ENCODE results near the gene LTV1.
"Not testable (repeated sequence)": the region's sequence is repeated elsewhere in the genome, so short reads cannot be mapped to it uniquely, and the experiment has no call there.

Gene LTV1

GRCh38 chr6:143844006-143844405 lies 868 bp downstream of the LTV1 start:
- no peak for DNase-seq

DNA sequence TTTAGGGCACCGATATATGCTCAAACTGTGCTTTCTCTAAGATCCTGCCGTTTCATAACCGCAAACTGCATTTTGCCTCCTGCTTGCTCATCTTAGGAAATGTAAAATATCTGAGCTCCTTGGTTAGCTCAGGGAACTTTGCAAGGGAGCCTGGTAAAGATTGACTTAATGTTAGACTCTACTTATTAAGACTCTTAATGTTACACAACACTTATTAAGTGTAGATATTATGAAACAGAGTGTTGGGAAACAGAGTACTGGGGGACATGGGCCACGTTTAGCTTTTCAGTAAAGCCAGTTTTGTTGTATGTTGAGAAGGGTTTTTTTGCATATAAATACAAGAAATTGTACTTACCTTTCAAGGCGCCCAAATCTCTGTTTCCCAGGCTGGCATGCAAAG lies 1.9 kb downstream of the LTV1 start:
- DNase-seq: no peak

DNA sequence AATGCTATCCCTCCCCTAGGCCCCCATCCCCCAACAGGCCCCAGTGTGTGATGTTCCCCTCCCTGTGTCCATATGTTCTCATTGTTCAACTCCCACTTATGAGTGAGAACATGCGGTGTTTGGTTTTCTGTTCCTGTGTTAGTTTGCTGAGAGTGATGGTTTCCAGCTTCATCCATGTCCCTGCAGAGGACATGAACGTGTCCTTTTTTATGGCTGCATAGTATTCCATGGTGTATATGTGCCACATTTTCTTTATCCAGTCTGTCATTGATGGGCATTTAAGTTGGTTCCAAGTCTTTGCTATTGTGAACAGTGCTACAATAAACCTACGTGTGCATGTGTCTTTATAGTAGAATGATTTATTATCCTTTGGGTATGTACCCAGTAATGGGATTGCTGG lies 8.6 kb downstream of the LTV1 start:
- DNase-seq: not testable (repeated sequence)

DNA sequence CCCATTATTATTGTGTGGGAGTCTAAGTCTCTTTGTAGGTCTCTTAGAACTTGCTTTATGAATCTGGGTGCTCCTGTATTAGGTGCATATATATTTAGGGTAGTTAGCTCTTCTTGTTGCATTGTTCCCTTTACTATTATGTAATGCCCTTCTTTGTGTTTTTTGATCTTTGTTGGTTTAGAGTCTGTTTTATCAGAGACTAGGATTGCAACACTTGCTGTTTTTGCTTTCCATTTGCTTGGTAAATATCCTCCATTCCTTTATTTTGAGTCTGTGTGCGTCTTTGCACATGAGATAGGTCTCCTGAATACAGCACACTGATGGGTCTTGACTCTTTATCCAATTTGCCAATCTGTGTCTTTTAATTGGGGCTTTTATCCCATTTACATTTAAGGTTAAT lies 11.9 kb downstream of the LTV1 start:
- not testable (repeated sequence) for DNase-seq

GRCh38 chr6:143856762-143857161 lies 13.6 kb downstream of the LTV1 start:
- DNase-seq: not testable (repeated sequence)

DNA sequence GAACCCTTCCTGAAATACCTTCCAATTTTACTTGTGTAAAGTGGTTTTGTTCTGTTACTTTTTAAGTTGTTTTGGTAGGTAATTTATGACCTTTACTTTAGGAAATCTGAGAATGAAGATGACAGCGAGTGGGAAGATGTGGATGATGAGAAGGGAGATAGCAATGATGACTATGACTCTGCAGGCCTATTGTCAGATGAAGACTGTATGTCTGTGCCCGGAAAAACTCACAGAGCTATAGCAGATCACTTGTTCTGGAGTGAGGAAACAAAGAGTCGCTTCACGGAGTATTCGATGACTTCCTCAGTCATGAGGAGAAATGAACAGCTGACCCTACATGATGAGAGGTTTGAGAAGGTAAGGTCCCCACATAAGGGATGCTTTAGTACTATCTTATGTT lies 14.5 kb downstream of the LTV1 start:
- DNase-seq: no peak

GRCh38 chr6:143859891-143860660 lies 16.9 kb downstream of the LTV1 start:
- DNase-seq: no peak

DNA sequence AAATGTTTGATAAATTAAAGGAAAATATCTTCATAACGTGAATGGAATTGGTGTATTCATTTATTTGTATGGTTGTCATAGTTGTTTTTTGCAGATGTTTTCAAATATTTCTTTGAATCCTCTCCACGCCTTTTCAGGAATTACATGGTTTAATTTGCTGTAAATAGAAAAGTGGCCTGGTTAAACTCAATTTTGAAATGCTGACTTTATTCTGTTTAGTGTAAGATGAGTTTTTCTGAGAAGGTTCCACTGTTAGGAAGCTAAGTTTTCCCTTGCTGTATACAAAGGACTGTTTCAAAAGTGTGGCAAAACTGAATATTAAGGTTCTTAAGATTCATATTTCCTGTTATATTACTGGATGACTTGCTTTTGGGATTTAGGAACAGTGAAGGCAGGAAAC lies 20.6 kb downstream of the LTV1 start:
- DNase-seq: no peak

DNA sequence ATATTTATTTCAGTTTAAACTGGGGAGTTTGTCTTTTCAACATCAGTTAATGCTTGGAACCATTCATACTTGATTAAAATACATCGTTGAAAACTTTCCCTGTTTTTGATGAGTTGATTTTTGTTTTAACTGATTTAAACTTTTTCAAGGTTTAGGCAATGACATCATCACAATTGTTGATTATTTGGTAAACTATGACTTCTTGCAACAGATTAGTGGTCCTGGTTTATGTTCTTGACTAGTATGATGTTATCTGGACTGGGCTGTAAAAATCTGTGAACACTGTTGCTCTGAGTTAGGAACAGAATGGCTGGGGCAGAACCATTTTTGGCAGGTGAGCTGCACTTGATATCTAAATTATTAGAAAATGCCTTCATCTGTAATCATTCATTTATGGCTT lies 21.1 kb downstream of the LTV1 start, which contains the start of gene ZC2HC1B:
Gene ZC2HC1B, plus strand, starts transcription at position 241 of the 400 bp plus-strand sequence. Its CDS starts 66 bp downstream, at position 307.
- DNase-seq: no peak

- no peak for DNase-seq
These were observed 24.1 kb downstream of the LTV1 start for GRCh38 chr6:143867236-143867635.

- DNase-seq: not testable (repeated sequence)
These were observed 25.7 kb downstream of the LTV1 start for GRCh38 chr6:143868808-143869207.

GRCh38 chr6:143871202-143871730 lies 28.1 kb downstream of the LTV1 start:
- not testable (repeated sequence) for DNase-seq

DNA sequence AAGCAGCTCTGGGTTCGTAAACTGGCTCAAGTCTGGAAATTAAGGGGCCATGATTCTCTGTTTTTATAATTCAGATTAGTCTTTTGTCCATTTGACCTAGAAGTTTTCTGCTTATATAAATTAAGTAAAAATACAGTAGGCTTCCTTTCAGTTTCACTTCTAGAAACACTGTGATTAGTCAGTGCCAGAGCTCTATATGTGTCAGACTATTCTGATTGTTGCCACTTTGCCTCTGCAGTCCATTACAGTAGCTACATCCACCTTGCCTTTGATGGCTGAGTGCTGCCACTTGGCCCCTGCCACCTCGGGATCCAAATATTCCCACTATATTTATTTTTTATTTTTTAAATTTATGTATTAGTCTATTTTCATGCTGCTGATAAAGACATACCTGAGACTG lies 29.1 kb downstream of the LTV1 start:
- DNase-seq: no peak

GRCh38 chr6:143873600-143873999 lies 30.5 kb downstream of the LTV1 start:
- not testable (repeated sequence) for DNase-seq

- DNase-seq: not testable (repeated sequence)
These were observed 31.4 kb downstream of the LTV1 start for GRCh38 chr6:143874503-143874902.

GRCh38 chr6:143877584-143878271 lies 34.6 kb downstream of the LTV1 start:
- no peak for DNase-seq

DNA sequence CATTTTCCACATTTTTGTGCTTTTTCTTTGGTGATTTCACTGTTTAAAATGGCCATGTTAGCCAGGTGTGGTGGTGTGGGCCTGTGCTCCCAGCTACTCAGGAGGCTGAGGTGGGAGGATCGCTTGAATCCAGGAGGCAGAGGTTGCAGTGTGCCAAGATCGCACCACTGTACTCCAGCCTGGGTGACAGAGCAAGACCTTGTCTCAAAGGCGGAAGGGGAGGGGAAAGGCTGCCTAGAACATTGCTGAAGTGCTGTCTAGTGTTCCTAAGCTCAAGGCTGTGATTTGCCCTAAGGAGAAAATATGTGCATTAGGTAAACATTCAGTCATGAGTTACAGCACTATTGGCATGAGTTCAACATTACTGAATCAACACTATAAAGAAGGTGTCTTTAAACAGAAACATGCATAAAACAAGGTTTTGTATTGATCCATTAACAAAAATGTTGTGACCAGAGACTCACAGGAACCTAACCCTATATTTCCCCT lies 35.2 kb downstream of the LTV1 start:
- DNase-seq: no peak

- no peak for DNase-seq
These were observed 37.3 kb downstream of the LTV1 start for GRCh38 chr6:143880412-143880811.

- DNase-seq: no peak
These were observed 39.3 kb downstream of the LTV1 start for GRCh38 chr6:143882401-143882930.

GRCh38 chr6:143884216-143884900 lies 41.2 kb downstream of the LTV1 start:
- DNase-seq: no peak

GRCh38 chr6:143885116-143885515 lies 42.0 kb downstream of the LTV1 start:
- no peak for DNase-seq

GRCh38 chr6:143894655-143895054 lies 51.5 kb downstream of the LTV1 start:
- no peak for DNase-seq
